PFSK-1 (cell line): ENCODE results near the gene GPC3.

Source experiments
- FOXP2 ChIP-seq: optimal IDR thresholded peaks from 2 replicates; pipeline ENCODE3; 2011; ENCODE audit warnings: borderline replicate concordance, control low read depth, inconsistent platforms; ENCODE audit not compliant: insufficient read depth; ENCODE audit errors: extremely low read length, extremely low read depth
- POLR2AphosphoS5 ChIP-seq: IDR thresholded peaks from 2 replicates; pipeline ENCODE4 v1.6.1; 2012; ENCODE audit warnings: low read depth, mild to moderate bottlenecking, control low read depth, low read length, moderate library complexity
- SIN3A ChIP-seq: IDR thresholded peaks from 2 replicates; pipeline ENCODE4 v1.6.1; 2012; ENCODE audit warnings: mild to moderate bottlenecking, low read length, moderate library complexity, borderline replicate concordance; ENCODE audit not compliant: insufficient read depth
- TAF1 ChIP-seq: IDR thresholded peaks from 2 replicates; pipeline ENCODE4 v1.6.1; 2012; ENCODE audit warnings: low read length, control low read depth, borderline replicate concordance; ENCODE audit not compliant: insufficient read depth
- TF ChIP-seq, protein P1 (sequence below), 2 experiments: IDR thresholded peaks; 2 replicates each; pipeline versions ENCODE4 v1.6.1 to v1.8.0; 2011 to 2012; ENCODE audit warnings: low read depth in 2 of 2, low read length in 2 of 2, control low read depth in 1 of 2, inconsistent platforms in 1 of 2, mild to moderate bottlenecking in 1 of 2, moderate library complexity in 1 of 2; ENCODE audit not compliant: insufficient read depth in 1 of 2

Gene GPC3

DNA sequence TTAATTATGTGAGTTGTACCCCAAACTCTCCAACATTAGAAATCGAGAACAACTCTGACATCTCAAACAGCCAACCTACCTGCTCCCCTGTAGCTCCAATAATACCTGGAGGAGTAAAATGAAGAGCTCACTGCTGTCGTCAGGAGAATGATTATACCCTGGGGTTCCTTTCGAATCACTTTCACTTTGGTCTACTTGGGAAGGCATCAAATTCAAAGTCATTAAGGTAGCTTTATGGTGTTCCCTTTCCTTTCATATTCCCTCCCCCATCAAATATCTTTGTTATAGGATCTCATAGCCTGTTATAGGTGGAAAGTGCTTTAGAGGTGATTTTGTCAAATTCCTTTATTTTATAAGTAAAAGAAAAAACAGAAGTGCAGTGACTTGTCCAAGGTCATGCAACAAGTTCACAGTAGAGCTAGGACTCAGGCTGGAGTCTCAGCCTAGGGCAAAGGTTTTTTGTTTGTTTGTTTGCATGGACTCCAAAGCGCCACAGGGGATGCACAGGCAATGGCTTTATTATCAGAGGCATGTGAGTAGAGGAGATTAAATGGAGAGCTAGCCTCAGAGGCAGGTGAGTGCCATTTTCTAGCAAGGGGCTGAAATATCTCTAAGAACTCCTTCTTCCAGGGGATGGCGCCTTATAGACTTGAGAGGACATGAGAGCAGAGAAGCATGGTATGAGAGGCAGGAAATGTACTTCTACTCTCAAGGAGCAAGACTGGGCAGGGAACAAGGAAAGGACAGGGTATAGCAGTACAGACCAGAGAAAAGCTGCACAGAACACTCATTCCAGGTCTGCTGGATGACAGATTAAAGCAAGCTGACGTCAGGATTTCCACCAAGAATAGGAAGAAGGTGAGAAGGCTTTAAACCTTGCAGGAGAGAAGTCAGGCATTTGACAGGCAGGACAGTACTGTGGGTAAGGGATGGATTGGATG lies 308.0 kb downstream of the GPC3 start:
- TF ChIP-seq FOXP2 (no peak), POLR2AphosphoS5 (no peak), SIN3A (no peak), TAF1 (no peak)
- TF ChIP-seq, protein P1, sequence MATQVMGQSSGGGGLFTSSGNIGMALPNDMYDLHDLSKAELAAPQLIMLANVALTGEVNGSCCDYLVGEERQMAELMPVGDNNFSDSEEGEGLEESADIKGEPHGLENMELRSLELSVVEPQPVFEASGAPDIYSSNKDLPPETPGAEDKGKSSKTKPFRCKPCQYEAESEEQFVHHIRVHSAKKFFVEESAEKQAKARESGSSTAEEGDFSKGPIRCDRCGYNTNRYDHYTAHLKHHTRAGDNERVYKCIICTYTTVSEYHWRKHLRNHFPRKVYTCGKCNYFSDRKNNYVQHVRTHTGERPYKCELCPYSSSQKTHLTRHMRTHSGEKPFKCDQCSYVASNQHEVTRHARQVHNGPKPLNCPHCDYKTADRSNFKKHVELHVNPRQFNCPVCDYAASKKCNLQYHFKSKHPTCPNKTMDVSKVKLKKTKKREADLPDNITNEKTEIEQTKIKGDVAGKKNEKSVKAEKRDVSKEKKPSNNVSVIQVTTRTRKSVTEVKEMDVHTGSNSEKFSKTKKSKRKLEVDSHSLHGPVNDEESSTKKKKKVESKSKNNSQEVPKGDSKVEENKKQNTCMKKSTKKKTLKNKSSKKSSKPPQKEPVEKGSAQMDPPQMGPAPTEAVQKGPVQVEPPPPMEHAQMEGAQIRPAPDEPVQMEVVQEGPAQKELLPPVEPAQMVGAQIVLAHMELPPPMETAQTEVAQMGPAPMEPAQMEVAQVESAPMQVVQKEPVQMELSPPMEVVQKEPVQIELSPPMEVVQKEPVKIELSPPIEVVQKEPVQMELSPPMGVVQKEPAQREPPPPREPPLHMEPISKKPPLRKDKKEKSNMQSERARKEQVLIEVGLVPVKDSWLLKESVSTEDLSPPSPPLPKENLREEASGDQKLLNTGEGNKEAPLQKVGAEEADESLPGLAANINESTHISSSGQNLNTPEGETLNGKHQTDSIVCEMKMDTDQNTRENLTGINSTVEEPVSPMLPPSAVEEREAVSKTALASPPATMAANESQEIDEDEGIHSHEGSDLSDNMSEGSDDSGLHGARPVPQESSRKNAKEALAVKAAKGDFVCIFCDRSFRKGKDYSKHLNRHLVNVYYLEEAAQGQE (IDR thresholded peaks at IDR 0.05; ENCODE audit: insufficient read depth in 1 of 2, low read depth in 2 of 2, low read length in 2 of 2), result no peak

DNA sequence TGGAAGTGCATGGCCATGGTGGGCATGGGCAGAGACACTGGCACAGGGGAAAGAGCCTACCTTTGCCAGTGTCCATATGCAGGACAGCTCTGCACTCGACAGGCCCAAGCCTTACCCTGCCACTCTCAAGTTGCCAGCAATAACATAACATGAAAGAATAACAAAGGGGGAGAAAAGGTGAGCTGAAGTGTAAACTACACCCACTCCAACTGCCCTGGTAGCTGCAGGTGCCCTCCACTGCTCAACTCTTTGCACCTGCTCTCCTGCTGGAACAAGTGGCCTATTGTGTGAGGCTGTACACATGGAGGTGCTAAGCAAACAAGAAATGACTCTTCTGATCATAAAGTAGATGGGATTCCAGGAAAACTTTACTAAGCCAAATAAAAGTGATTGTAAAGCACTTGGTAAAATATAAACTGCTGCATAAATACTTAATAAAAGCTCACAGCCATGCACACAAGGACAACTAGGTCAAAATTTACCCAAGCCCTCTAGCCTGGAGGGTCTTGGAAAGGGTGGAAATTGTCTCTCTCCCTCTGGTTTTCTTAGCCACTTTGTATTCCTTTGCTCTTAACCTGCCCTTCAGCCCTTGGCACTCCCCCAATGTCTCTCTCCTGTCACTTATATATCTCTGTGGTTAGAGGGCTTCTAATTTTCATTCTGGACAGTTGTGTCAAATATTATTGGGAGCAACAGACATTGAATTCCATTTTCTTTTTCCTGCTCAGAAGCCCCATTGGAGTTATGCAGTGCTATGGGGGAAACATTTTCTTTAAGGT lies 308.9 kb downstream of the GPC3 start:
- TF ChIP-seq POLR2AphosphoS5 (no peak), TAF1 (no peak)

DNA sequence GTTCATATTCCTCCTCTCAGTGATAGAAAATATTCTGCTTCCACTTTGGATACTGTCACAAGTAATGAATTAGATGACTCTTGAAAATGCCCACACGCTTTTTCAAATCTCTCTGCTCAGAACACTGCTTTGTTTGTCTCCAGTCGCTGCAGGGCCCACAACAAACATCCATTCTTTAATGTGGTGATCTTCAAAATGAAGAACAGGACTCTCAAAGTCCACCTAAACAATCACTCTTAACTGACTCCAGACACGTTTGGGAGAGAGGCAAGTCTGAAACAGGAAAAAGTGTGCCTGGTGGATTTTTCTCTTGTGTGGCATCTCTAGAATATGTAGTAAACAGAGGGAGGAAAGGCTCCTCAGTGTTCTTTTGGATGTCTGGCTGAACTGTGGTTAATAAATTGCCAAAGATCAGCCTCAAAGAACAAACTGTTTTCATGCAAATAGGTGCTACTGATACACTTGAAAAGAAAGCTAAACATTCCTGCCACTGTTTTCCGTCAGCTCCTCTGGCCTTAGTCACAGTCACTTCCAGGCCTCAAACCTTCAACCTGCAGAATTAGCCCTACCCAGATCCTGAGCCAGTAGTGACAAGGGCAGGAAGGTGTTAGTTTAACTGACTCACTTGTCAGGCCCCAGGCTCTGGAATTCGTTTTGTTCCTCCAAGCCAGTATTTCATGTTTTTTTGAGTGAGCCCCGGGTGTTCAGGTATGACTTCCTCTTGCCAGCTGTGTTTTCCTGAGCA lies 310.5 kb downstream of the GPC3 start:
- TF ChIP-seq, protein P1 (IDR thresholded peaks at IDR 0.05; ENCODE audit: insufficient read depth in 1 of 2, low read depth in 2 of 2, low read length in 2 of 2), result no peak
- TF ChIP-seq TAF1 (no peak), POLR2AphosphoS5 (no peak), SIN3A (no peak), FOXP2 (no peak)

DNA sequence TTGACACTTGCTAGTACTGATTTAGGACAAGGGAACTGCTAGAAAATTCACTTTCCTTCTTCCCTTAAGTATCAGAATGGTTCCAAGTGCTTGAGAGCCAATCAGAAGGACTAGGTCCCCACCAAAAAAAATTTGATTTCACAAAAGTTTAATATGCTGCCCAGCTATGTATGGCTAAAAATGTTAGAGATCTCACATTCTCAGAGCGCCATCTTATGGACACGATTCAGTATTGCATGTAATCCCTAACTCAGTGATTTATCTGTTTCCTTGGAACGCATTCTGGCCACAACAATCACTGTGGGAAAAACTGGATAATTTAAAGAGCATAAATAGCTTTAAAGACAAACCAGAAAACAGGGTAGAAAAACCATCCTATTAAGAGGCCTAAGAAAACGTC lies 315.0 kb downstream of the GPC3 start:
- TF ChIP-seq POLR2AphosphoS5 (no peak), TAF1 (no peak), FOXP2 (no peak), SIN3A (no peak)
- TF ChIP-seq, protein P1 (IDR thresholded peaks at IDR 0.05; ENCODE audit: insufficient read depth in 1 of 2, low read depth in 2 of 2, low read length in 2 of 2), result no peak

DNA sequence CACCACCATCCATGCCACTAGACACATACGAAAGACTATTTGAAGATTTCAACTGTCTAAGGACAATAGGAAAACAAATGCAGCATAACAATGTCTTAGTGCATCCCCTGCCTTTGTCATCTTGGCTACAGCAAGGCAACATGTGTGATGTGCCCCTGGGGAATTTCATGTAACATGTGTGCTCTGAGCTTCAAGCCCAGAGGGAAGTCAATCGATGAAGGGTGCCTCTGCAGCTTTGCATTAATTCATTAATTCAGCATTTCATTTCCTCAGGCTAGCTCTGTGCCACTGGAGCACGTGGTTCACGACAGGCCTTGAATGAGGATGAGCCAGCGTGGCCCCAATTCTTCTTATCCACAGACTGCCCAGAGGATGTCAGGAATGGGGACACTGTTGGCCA lies 316.2 kb downstream of the GPC3 start:
- TF ChIP-seq, protein P1 (IDR thresholded peaks at IDR 0.05; ENCODE audit: insufficient read depth in 1 of 2, low read depth in 2 of 2, low read length in 2 of 2), result no peak
- TF ChIP-seq TAF1 (no peak), FOXP2 (no peak), SIN3A (no peak), POLR2AphosphoS5 (no peak)
